IPS-11a (cell line): ENCODE data around the gene PDGFD.

Source experiments
- H3K4me3 ChIP-seq: one replicate; pipeline ENCODE4 v1.5.1; 2013; ENCODE audit warnings: low read depth, low read length, control low read depth

PDGFD gene

GRCh38 chr11:103894034-103894433, 269.9 kb downstream of the PDGFD start:
- H3K4me3 ChIP-seq: no peak overlapping the region

GRCh38 chr11:103893371-103893770, 270.6 kb downstream of the PDGFD start:
- no peak overlapping the region for H3K4me3 ChIP-seq

- no peak overlapping the region for H3K4me3 ChIP-seq
Observed at GRCh38 chr11:103892603-103893002, 271.3 kb downstream of the PDGFD start.

GRCh38 chr11:103890654-103891053, 273.3 kb downstream of the PDGFD start:
- no peak overlapping the region for H3K4me3 ChIP-seq

GRCh38 chr11:103889679-103890078, 274.3 kb downstream of the PDGFD start:
- H3K4me3 ChIP-seq: no peak overlapping the region

GRCh38 chr11:103888541-103888951, 275.4 kb downstream of the PDGFD start:
- H3K4me3 ChIP-seq: no peak overlapping the region

GRCh38 chr11:103887001-103887658, 276.8 kb downstream of the PDGFD start:
- H3K4me3 ChIP-seq: no peak overlapping the region

- no peak overlapping the region for H3K4me3 ChIP-seq
Observed at GRCh38 chr11:103883856-103884255, 280.1 kb downstream of the PDGFD start.

GRCh38 chr11:103883291-103883690, 280.7 kb downstream of the PDGFD start:
- no peak overlapping the region for H3K4me3 ChIP-seq

GRCh38 chr11:103881584-103881983, 282.4 kb downstream of the PDGFD start:
- no peak overlapping the region for H3K4me3 ChIP-seq

GRCh38 chr11:103880968-103881367, 283.0 kb downstream of the PDGFD start:
- no peak overlapping the region for H3K4me3 ChIP-seq

GRCh38 chr11:103878646-103879045, 285.3 kb downstream of the PDGFD start:
- H3K4me3 ChIP-seq: no peak overlapping the region

GRCh38 chr11:103877221-103877620, 286.7 kb downstream of the PDGFD start:
- H3K4me3 ChIP-seq: no peak overlapping the region

- no peak overlapping the region for H3K4me3 ChIP-seq
Observed at GRCh38 chr11:103875855-103876510, 288.0 kb downstream of the PDGFD start.

- no peak overlapping the region for H3K4me3 ChIP-seq
Observed at GRCh38 chr11:103872748-103873147, 291.2 kb downstream of the PDGFD start.

- H3K4me3 ChIP-seq: no peak overlapping the region
Observed at GRCh38 chr11:103871923-103872551, 291.9 kb downstream of the PDGFD start.

- H3K4me3 ChIP-seq: no peak overlapping the region
Observed at GRCh38 chr11:103870821-103871309, 293.1 kb downstream of the PDGFD start.

GRCh38 chr11:103867481-103867880, 296.5 kb downstream of the PDGFD start:
- no peak overlapping the region for H3K4me3 ChIP-seq

GRCh38 chr11:103863497-103863896, 300.4 kb downstream of the PDGFD start:
- no peak overlapping the region for H3K4me3 ChIP-seq

GRCh38 chr11:103862802-103863174, 301.2 kb downstream of the PDGFD start:
- no peak overlapping the region for H3K4me3 ChIP-seq

GRCh38 chr11:103862094-103862801, 301.7 kb downstream of the PDGFD start:
- no peak overlapping the region for H3K4me3 ChIP-seq
